HG03442 (cell line): ENCODE data around the gene RIOX2.
"Not testable (repeated sequence)": the region's sequence is repeated elsewhere in the genome, so short reads cannot be mapped to it uniquely, and the experiment has no call there.

Experiments used
- ATAC-seq: cut with Tn5 transposase; IDR thresholded peaks from one replicate; pipeline ENCODE4 v1.9.1; 2021; ENCODE audit warnings: mild to moderate bottlenecking, moderate library complexity; ENCODE audit not compliant: unreplicated experiment

The RIOX2 gene

DNA sequence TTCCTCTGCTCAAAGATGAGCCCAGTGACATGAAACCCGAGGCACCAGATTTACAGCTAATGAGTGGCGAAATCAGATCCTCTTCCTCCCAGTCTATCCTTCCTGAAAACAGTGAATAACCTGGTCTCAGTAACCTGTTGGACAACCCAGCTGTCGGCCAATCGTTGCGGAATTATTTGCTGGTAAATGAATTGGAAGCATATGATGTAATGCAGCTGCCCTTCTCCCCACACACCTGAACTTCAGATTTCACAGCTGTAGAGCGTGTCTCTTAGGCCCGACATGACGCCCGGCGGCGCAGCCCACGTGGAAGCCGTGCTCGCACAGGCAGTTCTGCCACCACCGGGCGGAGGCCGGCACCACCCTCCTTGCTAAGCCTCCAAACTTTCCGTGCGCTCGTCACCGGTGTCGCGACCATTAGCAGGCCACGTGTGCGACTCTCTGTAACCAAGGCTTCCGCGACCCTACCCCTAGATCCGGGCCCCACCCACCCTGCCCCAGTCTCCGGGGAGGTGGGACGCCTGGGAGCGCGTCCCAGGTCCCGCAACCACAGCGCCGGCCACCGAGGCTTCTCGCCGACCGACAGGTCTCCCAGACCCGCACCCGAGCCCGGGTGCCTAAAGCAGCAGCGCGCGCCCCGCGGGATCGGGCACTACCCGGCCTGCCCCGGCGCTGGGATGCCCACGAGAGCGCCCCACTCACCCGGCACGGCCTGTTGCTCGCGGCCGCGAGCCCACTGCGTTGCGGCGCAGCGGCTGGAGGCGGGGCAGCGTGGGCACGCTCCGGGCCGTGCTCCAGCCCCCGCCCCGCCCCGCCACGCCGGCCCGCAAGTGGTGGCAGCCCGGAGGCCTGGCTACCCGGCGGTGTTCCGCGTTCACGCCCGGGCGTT is at the start of gene RIOX2:
TSS of gene RIOX2 (minus strand) at position 753 of the 889 bp plus-strand sequence. CDS start 4,838 bp downstream, outside the sequence.
- peak; percentile 84 for ATAC-seq

DNA sequence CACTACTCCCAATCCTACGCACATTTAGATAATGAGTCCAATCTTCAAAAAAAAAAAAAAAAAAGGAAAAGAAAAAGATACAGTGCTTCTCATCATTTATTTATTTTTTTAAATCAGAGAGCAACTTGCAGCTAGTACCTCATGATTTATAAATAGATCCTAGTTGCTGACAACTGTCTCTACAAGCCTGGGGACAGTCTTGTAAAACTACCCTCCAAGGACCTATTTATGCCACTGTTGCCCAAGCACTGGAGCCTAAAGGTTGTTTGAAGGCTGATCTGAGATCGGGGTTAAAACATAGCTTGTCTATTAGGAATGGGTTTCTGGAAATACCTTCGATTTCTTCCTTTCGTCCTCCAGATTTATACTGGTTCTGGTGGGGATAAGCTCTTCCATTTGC is 48.2 kb upstream of the RIOX2 start:
- ATAC-seq = no peak

DNA sequence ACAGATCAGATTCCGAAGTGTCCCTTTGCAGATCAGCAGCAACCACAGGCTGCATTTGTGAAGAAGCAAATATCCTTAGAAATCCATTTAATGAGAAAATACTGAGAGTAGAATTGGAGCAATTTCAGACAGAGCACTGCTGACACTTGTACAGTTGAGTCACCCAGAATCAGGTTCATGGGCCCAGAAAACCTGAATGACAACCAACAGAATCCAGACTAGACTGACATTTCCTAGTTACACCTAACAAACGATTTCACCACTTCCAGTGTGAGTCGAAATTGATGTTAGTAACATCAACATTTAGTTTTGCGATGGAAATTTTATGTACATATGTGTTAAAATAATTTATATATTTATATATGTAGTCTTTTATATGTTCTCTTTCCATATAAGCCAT is 46.1 kb upstream of the RIOX2 start:
- ATAC-seq = no peak

DNA sequence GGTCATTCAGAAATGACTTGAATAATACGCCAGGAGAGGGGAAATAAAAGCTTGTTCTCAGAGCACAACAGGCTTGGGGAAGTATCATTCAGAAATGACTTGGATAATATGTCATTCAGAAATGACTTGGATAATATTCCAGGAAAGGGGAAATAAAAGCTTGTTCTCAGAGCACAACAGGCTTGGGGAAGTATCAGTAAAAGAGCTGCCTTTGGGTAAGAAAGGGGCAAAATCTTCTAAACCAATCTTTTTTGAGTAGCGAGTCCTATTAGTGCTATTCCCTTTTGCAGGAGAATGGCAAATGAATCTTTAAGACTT is 42.0 kb upstream of the RIOX2 start:
- no peak for ATAC-seq

DNA sequence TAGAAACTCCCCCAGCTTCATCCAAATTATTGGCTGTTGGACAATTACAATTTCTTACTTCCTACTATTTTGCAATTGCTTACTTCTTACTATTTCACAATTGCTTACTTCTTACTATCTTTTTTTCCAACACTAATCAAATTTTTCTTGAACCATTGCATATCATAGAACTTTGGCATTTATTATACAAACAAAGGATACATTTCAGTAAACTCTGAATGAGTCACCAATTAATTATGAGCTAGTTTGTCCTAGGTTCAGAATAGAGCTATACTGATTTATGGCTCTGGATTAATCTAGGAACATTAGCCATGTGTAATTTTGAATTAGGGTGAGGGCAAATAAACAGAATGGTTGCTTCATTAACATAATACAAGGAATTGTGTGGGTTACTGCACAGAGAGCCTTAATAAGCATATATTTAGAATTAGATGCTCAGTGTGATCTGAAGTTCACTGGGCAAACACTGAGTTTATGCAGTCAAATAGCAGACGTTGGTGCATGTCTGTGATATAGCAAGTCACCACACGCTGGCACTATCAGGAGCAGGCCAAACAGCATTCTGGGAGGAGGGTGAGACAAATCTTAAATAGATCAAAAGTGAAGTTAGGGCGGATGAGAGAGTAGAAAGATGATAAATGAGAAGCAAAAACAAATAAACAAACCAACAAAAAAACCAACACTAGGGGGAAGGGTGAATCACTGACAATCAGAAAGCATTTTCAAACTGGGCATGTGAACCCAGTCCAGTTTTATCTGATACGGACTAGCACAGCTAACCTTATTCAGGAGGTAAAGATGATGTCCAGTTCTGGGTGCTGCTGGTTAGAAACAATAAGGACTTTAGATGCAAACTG is 41.4 kb upstream of the RIOX2 start:
- no peak for ATAC-seq

DNA sequence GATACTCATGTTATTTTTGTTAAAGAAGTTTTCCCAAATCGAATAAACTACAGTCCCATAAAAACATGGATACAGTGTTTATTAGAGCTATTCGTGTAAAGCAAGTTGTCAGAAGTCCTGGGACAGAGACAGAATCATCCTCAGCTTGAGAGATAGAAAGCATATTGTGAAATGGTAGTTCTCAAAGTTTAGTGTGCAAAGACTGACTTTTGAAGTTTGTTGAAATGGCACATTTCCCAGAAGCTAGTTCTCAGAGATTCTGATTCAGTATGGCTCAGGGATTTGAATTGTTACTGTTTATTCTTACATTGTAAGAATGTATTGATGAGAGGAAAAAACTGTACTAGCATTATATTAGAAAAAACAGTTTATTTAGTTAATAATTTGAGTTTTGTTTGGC is 40.7 kb upstream of the RIOX2 start:
- no peak for ATAC-seq

DNA sequence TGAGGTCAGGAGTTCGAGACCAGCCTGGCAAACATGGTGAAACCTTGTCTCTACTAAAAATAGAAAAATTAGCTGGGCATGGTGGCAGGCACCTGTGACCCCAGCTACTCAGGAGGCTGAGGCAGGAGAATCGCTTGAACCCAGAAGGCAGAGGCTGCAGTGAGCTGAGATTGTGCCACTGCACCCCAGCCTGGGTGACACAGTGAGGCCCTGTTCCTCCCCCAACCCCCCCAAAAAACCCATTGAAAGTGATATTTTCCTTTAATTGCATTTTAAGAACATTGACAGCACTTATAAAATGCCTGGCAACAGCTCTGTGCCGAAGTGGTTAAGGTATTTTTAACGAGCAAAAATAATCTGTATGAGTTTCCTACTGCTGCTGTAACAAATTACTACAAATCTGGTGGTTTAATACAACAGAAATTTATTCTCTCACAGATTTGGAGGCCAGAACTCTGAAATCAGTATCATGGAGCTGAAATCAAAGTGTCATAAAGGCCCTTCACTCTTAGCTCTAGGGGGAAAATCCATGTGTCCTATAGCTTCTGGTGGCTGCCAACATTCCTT is 38.7 kb upstream of the RIOX2 start:
- not testable (repeated sequence) for ATAC-seq

DNA sequence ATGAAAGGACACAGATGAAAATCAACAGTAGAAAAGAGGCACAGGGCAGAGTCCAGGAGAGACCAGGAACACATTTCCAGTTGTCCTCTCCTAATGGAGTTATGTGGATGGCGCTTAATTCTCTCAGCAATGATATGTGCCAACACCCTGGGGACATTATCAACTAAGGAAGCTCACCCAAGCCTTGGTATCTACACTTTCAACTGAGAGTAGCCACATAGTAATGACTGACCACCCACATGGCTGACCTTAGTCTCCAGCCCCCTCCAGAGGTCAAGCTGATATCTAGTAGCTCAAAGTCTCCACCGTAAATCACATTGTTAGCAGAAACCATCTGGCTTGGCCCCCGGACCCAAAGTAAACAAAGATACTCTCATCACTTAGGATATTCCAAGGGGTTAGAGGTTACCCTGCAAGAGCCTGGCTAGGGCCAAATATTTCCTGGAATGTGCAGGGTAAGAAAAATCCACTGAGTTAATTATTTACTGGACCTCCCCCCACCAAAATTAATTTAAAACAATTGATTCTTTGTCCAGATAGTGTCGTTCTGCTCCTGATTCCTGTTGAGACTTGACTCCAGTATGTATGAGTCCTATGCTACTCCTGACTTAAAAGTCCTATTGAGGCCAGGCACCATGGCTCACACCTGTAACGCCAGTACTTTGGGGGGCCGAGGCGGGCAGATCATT is 38.1 kb upstream of the RIOX2 start:
- ATAC-seq = no peak

DNA sequence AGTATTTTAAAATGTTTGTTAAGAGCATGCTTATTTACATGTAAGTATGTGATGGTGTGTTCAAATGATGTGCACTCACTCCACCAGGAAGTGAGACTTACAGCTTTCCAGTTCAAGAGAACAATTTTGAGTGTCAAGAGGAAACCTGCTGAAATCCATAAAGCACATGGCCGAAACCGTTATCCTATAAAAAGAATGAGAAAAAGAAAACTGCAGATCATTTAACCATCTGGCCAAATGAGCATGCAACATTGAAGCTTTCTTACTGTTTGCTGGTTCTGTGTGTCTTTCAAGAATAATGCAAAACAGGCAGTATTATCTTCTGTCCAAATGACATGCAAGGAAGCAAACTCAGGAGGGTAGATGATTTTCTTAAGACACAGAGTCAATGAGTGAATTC is 36.6 kb upstream of the RIOX2 start:
- ATAC-seq = peak; percentile 52

DNA sequence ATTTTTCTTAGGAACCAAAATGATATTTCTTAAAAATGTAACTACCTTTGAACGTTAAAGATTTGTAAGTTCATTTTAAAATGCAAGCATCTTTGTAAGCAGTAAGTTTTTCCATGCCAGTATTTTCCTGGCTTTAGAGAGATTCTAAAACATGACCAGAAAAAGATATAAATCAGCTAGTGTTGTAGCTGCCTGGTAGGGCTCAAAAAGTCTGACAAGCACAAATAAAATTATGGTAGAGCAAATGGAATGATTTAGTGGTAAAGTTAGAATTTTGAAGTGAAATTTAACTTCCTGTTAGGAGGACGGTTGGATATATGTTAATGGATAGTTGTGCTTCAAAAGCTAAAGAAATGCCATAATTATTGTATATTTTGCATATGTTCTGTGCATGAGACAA is 33.2 kb upstream of the RIOX2 start:
- ATAC-seq = no peak

- no peak for ATAC-seq
Observed at GRCh38 chr3:98004721-98005120, 32.5 kb upstream of the RIOX2 start.

GRCh38 chr3:98003306-98003969 is 31.2 kb upstream of the RIOX2 start:
- ATAC-seq = peak; percentile 46

DNA sequence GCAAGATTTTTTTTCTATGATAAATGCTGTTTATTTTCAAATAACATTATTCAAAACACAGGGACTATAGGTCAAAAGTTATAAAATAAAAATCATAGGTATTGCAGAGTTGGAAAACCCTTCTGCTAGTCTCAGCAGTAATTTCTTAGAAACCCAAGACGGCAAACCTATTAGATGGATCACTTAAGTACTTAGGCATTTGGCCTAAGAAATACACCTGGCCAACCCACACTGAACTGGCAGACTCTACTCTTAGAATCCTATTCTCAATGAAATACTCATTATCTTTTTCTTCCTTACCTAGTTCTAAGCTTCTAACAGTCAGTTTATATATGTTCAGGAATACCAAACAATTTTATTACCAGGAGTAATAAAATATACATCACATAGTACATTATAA is 30.5 kb upstream of the RIOX2 start:
- no peak for ATAC-seq

DNA sequence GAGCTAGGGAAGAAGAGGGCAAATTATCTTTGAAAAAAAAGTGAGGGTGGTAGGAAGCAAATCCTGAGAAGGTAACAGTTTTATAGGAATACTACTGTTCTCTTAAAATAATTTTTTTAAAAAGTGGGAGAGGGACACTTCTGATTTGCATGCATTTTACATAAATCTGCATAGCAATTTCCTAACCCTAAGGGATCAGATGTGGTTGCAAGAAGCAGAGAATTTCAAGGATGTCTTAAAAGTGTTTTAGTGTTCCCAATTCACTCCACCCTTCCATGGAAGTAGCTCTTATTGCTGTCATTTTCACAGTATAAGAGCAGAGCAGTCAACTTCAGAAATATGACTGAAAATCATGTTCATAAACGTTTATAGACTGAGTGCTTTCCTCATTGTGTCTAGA is 27.8 kb upstream of the RIOX2 start:
- no peak for ATAC-seq

GRCh38 chr3:97999103-97999502 is 26.9 kb upstream of the RIOX2 start:
- no peak for ATAC-seq

DNA sequence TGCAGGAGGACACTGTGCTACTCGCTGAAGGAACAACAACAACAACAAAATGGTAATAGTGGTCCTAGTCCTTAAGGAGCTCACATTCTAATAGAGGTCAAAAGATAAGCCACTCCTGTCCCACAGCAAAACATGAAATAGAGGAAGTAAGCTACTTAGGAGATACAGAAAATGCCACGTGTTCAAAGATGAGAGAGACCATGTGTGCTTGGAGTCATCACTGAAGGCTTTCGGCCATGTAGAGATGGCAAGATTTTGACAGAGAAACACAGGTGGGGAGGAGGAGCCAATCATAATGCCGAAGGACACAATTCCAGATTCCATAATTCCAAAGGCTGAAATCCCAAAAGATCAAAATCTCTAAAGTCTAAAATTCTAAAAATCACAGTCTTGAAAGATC is 24.8 kb upstream of the RIOX2 start:
- ATAC-seq = no peak

- no peak for ATAC-seq
Observed at GRCh38 chr3:97994328-97994945, 22.2 kb upstream of the RIOX2 start.

DNA sequence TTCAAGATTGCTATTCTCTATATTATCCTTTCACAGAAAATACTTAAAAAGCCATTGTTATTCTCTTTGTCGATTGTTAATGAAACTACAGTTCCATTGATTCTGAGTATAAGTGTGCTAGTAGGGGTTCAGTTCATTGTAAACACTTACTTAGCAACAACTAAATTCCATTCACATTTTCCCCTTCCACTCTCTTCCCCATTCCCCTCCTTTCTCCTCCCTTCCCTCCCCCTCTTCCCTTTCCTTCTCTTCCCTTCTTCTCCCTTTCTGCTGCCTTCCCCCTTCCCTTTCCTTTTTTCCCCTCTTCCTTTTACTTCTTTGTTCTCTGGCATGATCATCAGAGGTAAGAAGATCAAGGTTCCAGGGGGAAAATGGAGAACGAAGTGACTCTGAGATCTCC is 21.3 kb upstream of the RIOX2 start:
- ATAC-seq = no peak

DNA sequence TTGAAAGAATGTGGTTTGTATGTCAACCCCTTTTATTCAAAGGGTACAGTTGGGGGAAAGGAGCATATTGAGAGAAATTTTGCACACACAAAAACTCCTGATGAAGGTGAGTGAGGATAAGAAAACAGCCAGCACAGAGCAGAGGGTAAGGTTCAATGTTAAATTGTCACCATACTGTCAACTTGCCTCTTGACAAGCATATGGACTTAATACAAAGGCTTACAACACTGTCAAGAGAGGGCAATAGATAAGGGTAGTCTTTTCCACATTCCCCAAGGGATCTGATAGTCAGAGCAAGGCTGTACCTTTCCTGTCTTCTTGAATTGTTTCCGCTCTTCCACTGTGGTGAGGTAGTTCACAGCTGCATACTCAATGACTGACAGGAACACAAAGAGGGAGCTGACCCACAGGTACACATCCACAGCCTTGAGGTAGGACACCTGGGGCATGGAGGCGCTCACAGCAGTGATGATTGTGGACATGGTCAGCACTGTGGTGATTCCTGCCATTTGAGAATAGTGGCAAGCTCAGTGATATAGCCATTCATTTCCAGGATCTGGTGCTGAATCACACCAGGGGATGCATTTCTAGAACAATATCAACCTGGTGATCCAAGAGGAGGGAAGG is 20.4 kb upstream of the RIOX2 start:
- no peak for ATAC-seq

DNA sequence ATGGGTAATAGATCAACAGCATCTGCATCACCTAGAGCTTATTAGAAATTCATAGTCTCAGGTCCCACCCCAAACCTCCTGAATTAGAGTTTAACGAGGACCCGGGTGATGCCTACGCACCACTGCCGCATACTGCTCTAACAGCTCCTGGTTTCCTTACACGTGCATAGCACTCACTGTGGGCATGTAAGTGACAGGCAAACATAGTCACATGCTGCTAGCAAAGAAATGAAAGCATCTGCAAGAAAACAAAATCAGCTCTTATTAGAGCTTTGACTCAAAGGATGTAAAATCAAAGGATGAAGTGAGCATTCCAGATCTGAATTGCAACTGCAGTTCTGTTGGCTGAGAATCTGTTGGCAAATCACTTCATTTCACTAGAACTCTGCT is 19.1 kb upstream of the RIOX2 start:
- ATAC-seq = no peak
